BLaER1 (cell line): ENCODE data around the gene ABL1.
A peak's percentile ranks its signal among the peaks of the same experiment; 100 is the strongest.
"Not testable (repeated sequence)": the region's sequence is repeated elsewhere in the genome, so short reads cannot be mapped to it uniquely, and the experiment has no call there.

ENCODE experiments used
- H3K27ac ChIP-seq: shearing (Covaris generic); formaldehyde crosslinking; 2 replicates; pipeline ENCODE4 v1.8.1; 2022
- H3K27me3 ChIP-seq: shearing (Covaris generic); formaldehyde crosslinking; 2 replicates; pipeline ENCODE4 v1.8.1; 2022
- H3K36me3 ChIP-seq: shearing (Covaris generic); formaldehyde crosslinking; 2 replicates; pipeline ENCODE4 v1.8.1; 2022
- H3K4me1 ChIP-seq: shearing (Covaris generic); formaldehyde crosslinking; 2 replicates; pipeline ENCODE4 v1.8.1; 2022
- H3K4me2 ChIP-seq: shearing (Covaris generic); formaldehyde crosslinking; 2 replicates; pipeline ENCODE4 v1.8.1; 2022
- H3K4me3 ChIP-seq: shearing (Covaris generic); formaldehyde crosslinking; 2 replicates; pipeline ENCODE4 v1.8.1; 2022
- H3K9ac ChIP-seq: shearing (Covaris generic); formaldehyde crosslinking; 2 replicates; pipeline ENCODE4 v1.8.1; 2022
- H3K9me3 ChIP-seq: shearing (Covaris generic); formaldehyde crosslinking; 2 replicates; pipeline ENCODE4 v1.8.1; 2022
- H4K20me1 ChIP-seq: shearing (Covaris generic); formaldehyde crosslinking; 2 replicates; pipeline ENCODE4 v1.8.1; 2022
- Cebpa-rat ChIP-seq: shearing (Covaris generic); IDR thresholded peaks from 2 replicates; pipeline ENCODE4 v1.8.1; 2022

ABL1 gene

GRCh38 chr9:130834371-130835336 lies at the start of gene ABL1:
Gene ABL1, plus strand, starts transcription at chr9:130835254. Its CDS starts 193 bp downstream, at chr9:130835447.
- H3K9ac ChIP-seq, result peak within 1 kb of the TSS; percentile 97
- peak within 1 kb of the TSS; percentile 85 for H3K4me2 ChIP-seq
- H3K4me3 ChIP-seq, result peak within 1 kb of the TSS; percentile 75
- H3K27ac ChIP-seq, result peak within 1 kb of the TSS; percentile 98
- no peaks in the 10 kb centered on the region for H3K36me3 ChIP-seq
- H3K27me3 ChIP-seq, result no peaks in the 10 kb centered on the region
- H3K4me1 ChIP-seq, result peaks cover 45% of the 10 kb centered on the region
- H4K20me1 ChIP-seq, result peaks cover 37% of the 10 kb centered on the region
- no peaks in the 10 kb centered on the region for H3K9me3 ChIP-seq
- TF ChIP-seq Cebpa-rat, result no peak

DNA sequence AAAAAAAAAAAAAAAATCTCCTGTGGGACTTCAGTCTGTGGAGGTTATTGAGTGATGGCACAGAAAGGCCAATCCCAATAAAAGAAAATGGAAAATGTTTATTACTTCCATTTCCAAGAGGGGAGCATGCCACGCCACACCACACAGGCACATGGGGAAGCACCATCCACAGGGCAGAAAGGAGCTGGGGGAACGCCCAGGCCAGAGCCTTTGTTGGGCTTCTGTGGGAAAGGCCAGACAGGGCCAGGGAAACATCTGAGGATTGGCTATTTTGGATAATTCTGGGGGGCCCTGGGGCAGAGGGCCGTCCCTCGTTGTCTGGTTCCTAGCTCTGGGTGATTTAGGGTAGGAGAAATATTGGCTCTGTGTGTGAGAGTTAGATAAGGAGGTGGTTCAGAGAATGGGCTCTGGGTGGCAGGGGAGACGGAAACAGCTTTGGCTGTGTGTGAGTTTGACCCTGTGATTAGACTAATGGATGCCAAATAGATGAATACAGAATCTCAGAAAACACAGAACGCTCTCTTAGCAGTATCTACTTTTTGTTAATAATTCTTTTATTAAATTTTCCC lies 49.0 kb upstream of the ABL1 start:
- TF ChIP-seq Cebpa-rat, result no peak
- no peaks in the 10 kb centered on the region for H3K4me1 ChIP-seq
- H3K4me2 ChIP-seq, result no peak overlapping the region
- no peak overlapping the region for H3K9ac ChIP-seq
- H3K27ac ChIP-seq, result no peak overlapping the region
- H4K20me1 ChIP-seq, result peaks cover 44% of the 10 kb centered on the region; the same call in 1 of the 2 replicates
- H3K36me3 ChIP-seq, result peaks cover 4% of the 10 kb centered on the region; the same call in 1 of the 2 replicates
- H3K4me3 ChIP-seq, result no peak overlapping the region
- no peaks in the 10 kb centered on the region for H3K27me3 ChIP-seq
- H3K9me3 ChIP-seq, result peaks cover 17% of the 10 kb centered on the region

GRCh38 chr9:130786526-130786925 lies 48.5 kb upstream of the ABL1 start:
- H3K4me1 ChIP-seq, result no peaks in the 10 kb centered on the region
- no peak overlapping the region for H3K9ac ChIP-seq
- H3K4me2 ChIP-seq, result no peak overlapping the region

DNA sequence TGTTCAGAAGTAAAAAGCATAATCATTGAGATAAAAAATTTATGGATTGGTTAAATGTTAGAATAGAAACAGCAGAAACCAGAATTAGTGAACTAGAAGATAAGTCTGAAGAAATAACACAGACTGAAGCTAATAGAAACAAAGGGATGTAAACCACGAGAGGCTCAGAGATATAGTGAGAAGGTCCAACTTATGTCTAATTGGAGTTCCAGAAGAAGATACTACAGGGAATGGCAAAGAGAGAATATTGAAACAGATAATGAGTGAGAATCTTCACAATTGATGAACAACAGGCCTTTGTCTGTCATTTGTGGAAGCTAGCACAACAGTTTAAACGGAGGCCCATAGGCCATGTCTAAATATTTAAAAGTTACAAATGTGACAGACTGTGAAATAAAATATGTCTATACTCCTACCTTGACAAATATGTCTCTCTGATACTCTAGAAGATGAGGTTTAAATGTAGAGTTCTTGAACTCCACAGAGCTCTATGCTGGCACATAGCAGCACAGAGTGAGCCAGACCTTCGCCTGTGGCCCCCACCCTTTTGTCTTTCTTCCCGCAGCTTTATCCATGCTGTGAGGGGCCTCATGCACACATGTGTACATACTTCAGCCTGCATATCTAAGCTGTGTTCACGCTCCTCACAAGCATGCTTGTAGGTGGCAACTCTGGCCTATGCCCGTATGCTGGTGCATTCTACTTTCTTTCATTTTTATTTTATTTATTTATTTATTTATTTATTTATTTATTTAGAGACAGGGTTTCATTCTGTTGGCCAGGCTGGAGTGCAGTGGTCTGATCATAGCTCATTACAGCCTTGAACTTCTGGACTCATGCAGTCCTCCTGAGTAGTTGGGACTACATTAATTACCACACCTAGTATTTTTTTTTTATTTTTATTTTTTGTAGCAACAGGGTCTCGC lies 45.0 kb upstream of the ABL1 start:
- no peak for TF ChIP-seq Cebpa-rat
- H4K20me1 ChIP-seq, result peaks cover 49% of the 10 kb centered on the region; the same call in 1 of the 2 replicates
- H3K9ac ChIP-seq, result no peak overlapping the region

More at GRCh38 chr9:130786526-130786925, 48.5 kb upstream of the ABL1 start:
- TF ChIP-seq Cebpa-rat, result no peak
- Histone ChIP-seq H3K27ac (no peak overlapping the region), H3K27me3 (no peaks in the 10 kb centered on the region), H3K4me3 (no peak overlapping the region), H3K36me3 (peaks cover 4% of the 10 kb centered on the region; the same call in 1 of the 2 replicates), H4K20me1 (peaks cover 44% of the 10 kb centered on the region; the same call in 1 of the 2 replicates), H3K9me3 (peaks cover 17% of the 10 kb centered on the region)

GRCh38 chr9:130791303-130791894 lies 43.7 kb upstream of the ABL1 start:
- Histone ChIP-seq H3K36me3 (peaks cover 4% of the 10 kb centered on the region; the same call in 1 of the 2 replicates), H3K4me1 (no peaks in the 10 kb centered on the region), H3K27ac (no peak overlapping the region), H3K27me3 (no peaks in the 10 kb centered on the region), H3K4me3 (no peak overlapping the region), H3K9me3 (peaks cover 17% of the 10 kb centered on the region), H4K20me1 (peaks cover 46% of the 10 kb centered on the region; the same call in 1 of the 2 replicates), H3K9ac (no peak overlapping the region), H3K4me2 (no peak overlapping the region)
- no peak for TF ChIP-seq Cebpa-rat

More for the DNA sequence above, 45.0 kb upstream of the ABL1 start:
- Histone ChIP-seq H3K4me3 (no peak overlapping the region), H3K27ac (no peak overlapping the region), H3K27me3 (no peaks in the 10 kb centered on the region), H3K9me3 (peaks cover 17% of the 10 kb centered on the region), H3K4me1 (no peaks in the 10 kb centered on the region), H3K36me3 (peaks cover 4% of the 10 kb centered on the region; the same call in 1 of the 2 replicates), H3K4me2 (no peak overlapping the region)

GRCh38 chr9:130793589-130793988 lies 41.5 kb upstream of the ABL1 start:
- Histone ChIP-seq H3K9ac (no peak overlapping the region), H3K4me2 (no peak overlapping the region), H3K27ac (no peak overlapping the region), H3K4me3 (no peak overlapping the region), H4K20me1 (peaks cover 31% of the 10 kb centered on the region; the same call in 1 of the 2 replicates), H3K4me1 (no peaks in the 10 kb centered on the region), H3K36me3 (peaks cover 4% of the 10 kb centered on the region; the same call in 1 of the 2 replicates), H3K9me3 (peaks cover 15% of the 10 kb centered on the region), H3K27me3 (no peaks in the 10 kb centered on the region)
- TF ChIP-seq Cebpa-rat, result no peak

GRCh38 chr9:130794021-130794420 lies 41.0 kb upstream of the ABL1 start:
- not testable (repeated sequence) for H3K4me3 ChIP-seq, H3K4me1 ChIP-seq, H3K4me2 ChIP-seq, H3K27me3 ChIP-seq, H3K9ac ChIP-seq, H3K27ac ChIP-seq, H3K36me3 ChIP-seq
- Histone ChIP-seq H4K20me1 (peaks cover 31% of the 10 kb centered on the region; the same call in 1 of the 2 replicates), H3K9me3 (peaks cover 11% of the 10 kb centered on the region)

DNA sequence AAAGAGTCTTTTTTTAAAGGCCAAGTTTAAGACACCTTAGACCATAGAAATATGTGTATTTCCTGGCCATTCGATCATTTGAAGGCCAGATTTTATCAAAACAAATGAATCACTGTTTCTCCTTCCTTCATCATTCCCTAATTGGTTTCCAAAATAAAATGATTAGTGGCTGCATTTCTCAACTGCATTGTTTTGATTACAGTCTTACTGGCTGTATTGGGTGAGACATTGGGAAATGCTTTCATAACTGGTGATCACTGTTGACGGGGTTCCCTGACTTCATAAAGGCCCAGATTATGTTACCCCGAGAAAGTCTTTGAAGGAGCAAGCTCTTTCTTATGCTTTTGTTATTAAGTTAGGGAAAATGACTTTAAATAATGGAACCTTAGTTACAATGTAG lies 40.6 kb upstream of the ABL1 start:
- H4K20me1 ChIP-seq, result peaks cover 31% of the 10 kb centered on the region; the same call in 1 of the 2 replicates
- H3K9me3 ChIP-seq, H3K27me3 ChIP-seq, H3K36me3 ChIP-seq, H3K27ac ChIP-seq, H3K9ac ChIP-seq, H3K4me3 ChIP-seq, H3K4me2 ChIP-seq, H3K4me1 ChIP-seq: not testable (repeated sequence)
